Suppressor macrophage treated with lipopolysaccharide for 1 hour (primary cell): ENCODE data around the gene S1PR4.

Source experiments
- DNase-seq, 3 donors: peaks; one replicate each; pipeline ENCODE4 v3.0.0-alpha.2; 2020 to 2022

S1PR4 gene

GRCh38 chr19:3178377-3178972 is at the start of gene S1PR4:
TSS of gene S1PR4 (plus strand) at chr19:3178769. CDS start at chr19:3178793, 24 bp downstream.
- peak in 1 of 3 donors; percentile 11 for DNase-seq

- DNase-seq, result peak; percentile 62 to 64 (median 64)
Measured at GRCh38 chr19:3129112-3129511, 49.5 kb upstream of the S1PR4 start.

- DNase-seq, result no peak
Measured at GRCh38 chr19:3131168-3131567, 47.4 kb upstream of the S1PR4 start.

- peak; percentile 89 to 90 (median 90) for DNase-seq
Measured at GRCh38 chr19:3132971-3133792, 45.4 kb upstream of the S1PR4 start.

- no peak for DNase-seq
Measured at GRCh38 chr19:3133793-3134116, 44.8 kb upstream of the S1PR4 start.

GRCh38 chr19:3135961-3136683 is 42.4 kb upstream of the S1PR4 start, which contains the start of gene GNA15:
TSS of gene GNA15 (plus strand) at chr19:3136033. CDS start at chr19:3136451, 418 bp downstream.
- DNase-seq, result peak; percentile 78 to 86 (median 79)

- no peak for DNase-seq
Measured at GRCh38 chr19:3136684-3137055, 41.9 kb upstream of the S1PR4 start.

GRCh38 chr19:3137119-3137518 is 41.5 kb upstream of the S1PR4 start:
- DNase-seq, result peak; percentile 57 to 71 (median 68)

GRCh38 chr19:3138268-3138667 is 40.3 kb upstream of the S1PR4 start:
- no peak for DNase-seq

GRCh38 chr19:3140667-3141038 is 37.9 kb upstream of the S1PR4 start:
- peak; percentile 39 to 66 (median 55) for DNase-seq

GRCh38 chr19:3142292-3142670 is 36.3 kb upstream of the S1PR4 start:
- DNase-seq, result peak; percentile 82 to 91 (median 89)

GRCh38 chr19:3142781-3143337 is 35.7 kb upstream of the S1PR4 start:
- DNase-seq, result peak in 2 of 3 donors; percentile 18 to 37

GRCh38 chr19:3145909-3146676 is 32.5 kb upstream of the S1PR4 start:
- peak; percentile 77 to 85 (median 79) for DNase-seq

- DNase-seq, result peak; percentile 44 to 66 (median 56)
Measured at GRCh38 chr19:3146677-3147100, 31.9 kb upstream of the S1PR4 start.

- no peak for DNase-seq
Measured at GRCh38 chr19:3148503-3148902, 30.1 kb upstream of the S1PR4 start.

- no peak for DNase-seq
Measured at GRCh38 chr19:3149089-3149488, 29.5 kb upstream of the S1PR4 start.

GRCh38 chr19:3149526-3150505 is 28.8 kb upstream of the S1PR4 start:
- DNase-seq, result no peak

GRCh38 chr19:3150739-3151329 is 27.7 kb upstream of the S1PR4 start:
- DNase-seq, result no peak

- no peak for DNase-seq
Measured at GRCh38 chr19:3151563-3152418, 26.8 kb upstream of the S1PR4 start.

GRCh38 chr19:3152419-3152780 is 26.2 kb upstream of the S1PR4 start:
- no peak for DNase-seq
